Dendritic cell treated with granulocyte-macrophage colony-stimulating factor and Interleukin-4, amounts not matched to agents 40 ng/mL and 50 ng/mL, for 4 days (primary cell): Measurements from ENCODE around the gene ZNF175.
A peak's percentile ranks its signal among the peaks of the same experiment; 100 is the strongest.
"Not testable (repeated sequence)": the region's sequence is repeated elsewhere in the genome, so short reads cannot be mapped to it uniquely, and the experiment has no call there.

Experiments
- H3K27ac Mint-ChIP-seq: one replicate; pipeline ENCODE4 v1.8.0; 2022; ENCODE audit warnings: mild to moderate bottlenecking, mixed read lengths
- H3K27me3 Mint-ChIP-seq: one replicate; pipeline ENCODE4 v1.8.0; 2022; ENCODE audit warnings: mild to moderate bottlenecking, mixed read lengths
- H3K36me3 Mint-ChIP-seq: one replicate; pipeline ENCODE4 v1.8.0; 2022; ENCODE audit warnings: low read depth, mixed read lengths
- H3K4me1 Mint-ChIP-seq: one replicate; pipeline ENCODE4 v1.8.0; 2022; ENCODE audit warnings: low read depth, mixed read lengths
- H3K4me3 Mint-ChIP-seq: one replicate; pipeline ENCODE4 v1.8.0; 2022; ENCODE audit warnings: mild to moderate bottlenecking, moderate library complexity, mixed read lengths
- H3K9me3 Mint-ChIP-seq: one replicate; pipeline ENCODE4 v1.8.0; 2022; ENCODE audit warnings: mixed read lengths
- intact Hi-C: fragments of 100-400 bp; cut with micrococcal nuclease; formaldehyde crosslinking; loops from one replicate; pipeline ENCODE4 v1.15.0; 2022

The ZNF175 gene

GRCh38 chr19:51610576-51610975 lies 39.5 kb downstream of the ZNF175 start:
- peaks cover 40% of the 10 kb centered on the region for H3K36me3 Mint-ChIP-seq
- no peak overlapping the region for H3K4me3 Mint-ChIP-seq
- no peak overlapping the region for H3K27ac Mint-ChIP-seq
- H3K4me1 Mint-ChIP-seq: peaks cover 20% of the 10 kb centered on the region
- H3K27me3 Mint-ChIP-seq: peaks cover 22% of the 10 kb centered on the region
- H3K9me3 Mint-ChIP-seq: no peaks in the 10 kb centered on the region
- intact Hi-C loops: no loop called here

DNA sequence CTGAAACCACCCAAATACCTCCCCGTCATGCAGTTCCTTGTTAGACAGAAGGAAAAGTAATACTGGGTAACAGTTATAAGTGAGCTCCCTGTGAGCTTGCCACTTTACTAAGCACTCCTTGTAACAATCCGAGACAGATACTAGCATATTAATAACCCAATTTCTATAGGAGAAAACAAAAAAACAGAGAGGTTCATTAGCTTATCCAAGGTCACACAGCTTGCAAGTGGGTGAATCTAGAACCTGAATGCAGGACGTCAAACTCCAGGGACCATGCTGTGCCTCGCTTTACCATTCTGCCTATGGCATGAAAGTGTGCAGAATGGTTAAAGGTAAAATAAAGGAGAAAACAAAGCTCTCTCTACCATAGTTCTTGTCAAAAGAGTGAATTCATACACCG lies 43.7 kb downstream of the ZNF175 start:
- Mint-ChIP-seq H3K4me3 (no peak overlapping the region), H3K27me3 (no peaks in the 10 kb centered on the region), H3K9me3 (no peaks in the 10 kb centered on the region), H3K4me1 (peaks cover 16% of the 10 kb centered on the region), H3K36me3 (peaks cover 67% of the 10 kb centered on the region), H3K27ac (no peak overlapping the region)
- intact Hi-C loops: no loop called here

- no peaks in the 10 kb centered on the region for H3K27me3 Mint-ChIP-seq
- peaks cover 67% of the 10 kb centered on the region for H3K36me3 Mint-ChIP-seq
- H3K4me1 Mint-ChIP-seq: peaks cover 28% of the 10 kb centered on the region
- H3K27ac Mint-ChIP-seq: no peak overlapping the region
- no peak overlapping the region for H3K4me3 Mint-ChIP-seq
- intact Hi-C loops: no loop called here
- H3K9me3 Mint-ChIP-seq: no peaks in the 10 kb centered on the region
Measured at GRCh38 chr19:51615991-51616390, 44.9 kb downstream of the ZNF175 start.

- Mint-ChIP-seq H3K4me1 (peaks cover 46% of the 10 kb centered on the region), H3K9me3 (no peaks in the 10 kb centered on the region), H3K27ac (no peak overlapping the region), H3K27me3 (no peaks in the 10 kb centered on the region), H3K36me3 (peaks cover 56% of the 10 kb centered on the region), H3K4me3 (no peak overlapping the region)
- intact Hi-C loops: no loop called here
Measured at GRCh38 chr19:51621178-51621577, 50.1 kb downstream of the ZNF175 start.

- H3K4me3 Mint-ChIP-seq: no peak overlapping the region
- no peaks in the 10 kb centered on the region for H3K9me3 Mint-ChIP-seq
- peaks cover 4% of the 10 kb centered on the region for H3K27me3 Mint-ChIP-seq
- intact Hi-C loops: no loop called here
- peaks cover 58% of the 10 kb centered on the region for H3K36me3 Mint-ChIP-seq
- H3K4me1 Mint-ChIP-seq: peaks cover 58% of the 10 kb centered on the region
- H3K27ac Mint-ChIP-seq: no peak overlapping the region
Measured at GRCh38 chr19:51626675-51627074, 55.6 kb downstream of the ZNF175 start.

- Mint-ChIP-seq H3K4me3 (no peak overlapping the region), H3K4me1 (peaks cover 50% of the 10 kb centered on the region), H3K9me3 (no peaks in the 10 kb centered on the region), H3K36me3 (peaks cover 58% of the 10 kb centered on the region), H3K27me3 (peaks cover 4% of the 10 kb centered on the region), H3K27ac (no peak overlapping the region)
- intact Hi-C loops: no loop called here
Measured at GRCh38 chr19:51627491-51628138, 56.5 kb downstream of the ZNF175 start.

DNA sequence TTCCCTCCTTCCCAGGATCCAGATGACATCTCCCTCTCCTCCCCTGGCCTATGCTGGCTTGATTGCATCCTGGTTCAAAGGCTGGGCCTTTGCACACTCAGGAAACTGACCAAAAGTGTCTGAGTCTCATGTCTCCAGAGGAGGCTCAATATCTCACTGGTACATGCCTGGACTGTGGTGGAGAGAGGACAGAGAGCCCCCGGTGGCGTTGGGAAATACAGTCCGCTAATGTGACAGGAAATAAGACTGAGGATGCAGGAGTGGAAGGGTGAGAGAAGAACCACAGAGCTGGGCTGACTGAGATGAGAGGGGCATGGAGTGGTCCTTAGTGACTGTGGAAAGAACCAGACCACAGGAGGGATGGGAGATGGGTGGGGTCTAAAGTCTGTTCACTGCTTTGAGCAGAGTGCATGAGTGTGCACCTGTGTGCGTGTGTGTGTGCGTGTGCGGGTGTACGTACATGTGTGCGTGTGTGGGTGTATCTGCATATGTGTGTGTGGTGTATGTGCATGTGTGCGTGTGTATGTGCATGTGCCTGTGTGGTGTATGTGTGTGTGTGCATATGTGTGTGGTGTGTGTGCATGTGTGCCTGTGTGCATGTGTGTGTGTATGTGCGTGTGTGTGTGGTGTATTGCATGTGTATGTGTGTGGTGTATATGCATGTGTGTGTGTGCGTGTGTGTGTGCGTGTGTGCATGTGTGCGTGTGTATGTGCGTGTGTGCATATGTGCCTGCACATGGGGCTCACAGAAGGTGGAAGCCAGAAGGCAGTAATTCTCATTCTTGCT lies 57.3 kb downstream of the ZNF175 start:
- intact Hi-C loops: no loop called here
- Mint-ChIP-seq H3K27me3 (peaks cover 4% of the 10 kb centered on the region), H3K36me3 (peaks cover 52% of the 10 kb centered on the region), H3K9me3 (no peaks in the 10 kb centered on the region), H3K4me3 (peak overlapping the region; percentile 30), H3K4me1 (peaks cover 50% of the 10 kb centered on the region), H3K27ac (no peak overlapping the region)

- Mint-ChIP-seq H3K27ac (peak within 1 kb of the TSS; percentile 36), H3K4me3 (peak within 1 kb of the TSS; percentile 85), H3K4me1 (peaks cover 45% of the 10 kb centered on the region), H3K36me3 (peaks cover 33% of the 10 kb centered on the region)
- H3K27me3 Mint-ChIP-seq, H3K9me3 Mint-ChIP-seq, intact Hi-C loops: not testable (repeated sequence)
Measured at GRCh38 chr19:51630315-51630714, 59.2 kb downstream of the ZNF175 start, which contains the start of gene SIGLEC5. Gene SIGLEC5 (minus strand): TSS chr19:51630401. CDS start chr19:51630335, 66 bp downstream.

DNA sequence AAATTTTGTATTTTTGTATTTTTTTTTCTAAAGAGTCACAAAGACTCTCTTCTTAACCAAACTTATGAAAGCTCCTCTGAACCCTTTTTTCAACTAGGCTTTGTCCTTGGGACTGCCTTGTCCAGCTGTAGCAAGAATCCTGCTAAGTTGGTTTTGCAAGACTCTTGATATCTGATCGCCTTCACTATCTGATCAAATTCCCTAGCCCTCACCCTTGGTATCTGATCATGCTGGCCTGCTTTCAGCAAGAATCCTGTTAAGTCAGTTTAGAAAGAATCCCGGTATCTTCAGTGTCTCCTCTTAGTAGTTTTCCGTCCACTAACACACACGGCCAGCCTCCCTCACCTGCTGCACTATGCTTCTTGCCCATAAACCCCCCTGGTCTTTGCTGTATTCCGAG lies 61.0 kb downstream of the ZNF175 start:
- intact Hi-C loops: no loop called here
- Mint-ChIP-seq H3K27ac (no peak overlapping the region), H3K4me3 (no peak overlapping the region), H3K36me3 (peaks cover 18% of the 10 kb centered on the region), H3K27me3 (peaks cover 4% of the 10 kb centered on the region), H3K9me3 (no peaks in the 10 kb centered on the region), H3K4me1 (peaks cover 32% of the 10 kb centered on the region)

DNA sequence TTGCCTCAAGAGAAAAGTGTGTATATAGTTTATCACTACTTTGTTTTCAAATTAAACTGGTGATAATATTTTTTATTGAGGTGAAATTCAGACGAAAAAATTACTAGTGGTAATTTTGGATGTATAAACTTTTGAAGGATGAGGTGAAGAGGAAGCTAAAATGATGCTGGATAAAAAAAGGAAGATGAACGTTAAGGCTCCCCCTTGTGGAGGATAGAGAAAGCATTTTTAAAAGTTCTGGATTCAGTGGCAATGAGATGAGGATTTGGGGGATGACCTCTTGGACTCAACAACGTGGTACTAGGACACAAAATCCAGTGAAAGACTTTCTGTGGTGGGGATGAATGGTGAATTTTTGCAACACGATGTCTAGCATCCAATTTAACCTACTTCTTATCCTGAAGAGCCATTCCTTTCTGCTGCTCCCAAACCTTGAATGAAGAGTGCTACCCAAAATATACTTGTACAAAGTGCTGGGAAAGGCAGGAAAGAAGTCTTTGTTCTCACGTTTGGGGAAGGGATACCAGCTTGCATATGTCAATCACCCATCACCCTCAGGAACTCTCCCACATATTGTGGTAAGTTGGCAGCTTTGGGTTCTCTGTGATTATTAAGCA lies 66.4 kb downstream of the ZNF175 start:
- Mint-ChIP-seq H3K27ac (no peak overlapping the region), H3K4me3 (no peak overlapping the region), H3K4me1 (peaks cover 6% of the 10 kb centered on the region), H3K27me3 (no peaks in the 10 kb centered on the region), H3K9me3 (no peaks in the 10 kb centered on the region), H3K36me3 (peaks cover 12% of the 10 kb centered on the region)
- intact Hi-C loops: no loop called here

DNA sequence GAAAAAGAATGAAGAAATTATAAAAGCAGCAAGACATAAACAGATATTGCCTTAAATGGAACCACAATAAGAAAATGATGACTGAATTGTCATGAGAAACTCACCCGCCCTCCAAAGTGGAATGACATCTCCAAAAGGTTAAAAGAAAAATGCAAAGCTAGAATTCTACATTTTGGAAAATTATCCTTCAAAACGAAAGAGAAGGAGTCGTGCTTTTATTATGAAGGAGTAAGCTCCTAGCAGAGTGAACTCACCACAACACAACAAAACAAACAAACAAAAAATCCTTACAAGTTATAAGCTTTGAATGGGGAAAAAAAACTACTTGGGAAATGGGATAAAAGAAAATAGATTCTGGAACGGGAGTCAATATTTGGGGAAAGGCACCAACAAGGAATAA lies 68.8 kb downstream of the ZNF175 start:
- Mint-ChIP-seq H3K27me3 (no peaks in the 10 kb centered on the region), H3K4me3 (no peak overlapping the region), H3K9me3 (no peaks in the 10 kb centered on the region), H3K36me3 (peaks cover 35% of the 10 kb centered on the region), H3K4me1 (peaks cover 19% of the 10 kb centered on the region), H3K27ac (no peak overlapping the region)
- intact Hi-C loops: no loop called here

- no peaks in the 10 kb centered on the region for H3K27me3 Mint-ChIP-seq
- intact Hi-C loops: no loop called here
- H3K36me3 Mint-ChIP-seq: peaks cover 38% of the 10 kb centered on the region
- H3K9me3 Mint-ChIP-seq: no peaks in the 10 kb centered on the region
- no peak overlapping the region for H3K27ac Mint-ChIP-seq
- peaks cover 24% of the 10 kb centered on the region for H3K4me1 Mint-ChIP-seq
- no peak overlapping the region for H3K4me3 Mint-ChIP-seq
Measured at GRCh38 chr19:51640386-51640785, 69.3 kb downstream of the ZNF175 start.

GRCh38 chr19:51641648-51642047 lies 70.6 kb downstream of the ZNF175 start:
- Mint-ChIP-seq H3K27ac (no peak overlapping the region), H3K36me3 (peaks cover 38% of the 10 kb centered on the region), H3K4me1 (peaks cover 25% of the 10 kb centered on the region), H3K27me3 (no peaks in the 10 kb centered on the region), H3K4me3 (no peak overlapping the region), H3K9me3 (no peaks in the 10 kb centered on the region)
- intact Hi-C loops: no loop called here
